ENCODE results near the gene BCL2.
"Not testable (repeated sequence)": the region's sequence is repeated elsewhere in the genome, so short reads cannot be mapped to it uniquely, and the experiment has no call there.

BCL2 gene

DNA sequence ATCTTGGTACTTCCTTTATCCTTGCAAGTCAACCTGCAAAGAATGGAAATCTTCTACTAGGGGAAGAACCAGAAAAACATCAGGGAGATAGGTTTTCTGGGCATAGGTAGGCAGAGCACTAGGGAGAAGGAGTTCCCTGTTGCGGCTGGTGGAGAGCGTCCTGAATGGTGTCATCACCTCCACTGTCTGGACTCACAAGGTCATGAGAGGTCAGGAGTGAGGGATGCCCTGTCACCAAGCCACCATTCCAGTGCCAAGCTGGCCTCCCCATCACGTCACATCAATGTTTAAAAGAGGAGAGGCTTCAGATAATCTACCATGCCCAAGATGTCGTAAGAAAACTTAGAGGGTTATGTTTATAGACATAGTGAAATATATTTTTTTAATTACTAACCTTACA is 72.1 kb downstream of the BCL2 start:
- FAIRE-seq (no peak), DNase-seq (ENCODE audit: insufficient read length) (no peak)
- no peak for TF ChIP-seq POLR2AphosphoS5 (IDR thresholded peaks at IDR 0.05; ENCODE audit: low read depth, low read length)
- no peak for TF ChIP-seq POLR2A (IDR thresholded peaks at IDR 0.05; ENCODE audit: low read depth, low read length)
- no peak for TF ChIP-seq TAF1 (IDR thresholded peaks at IDR 0.05; ENCODE audit: borderline replicate concordance, low read depth, low read length)

DNA sequence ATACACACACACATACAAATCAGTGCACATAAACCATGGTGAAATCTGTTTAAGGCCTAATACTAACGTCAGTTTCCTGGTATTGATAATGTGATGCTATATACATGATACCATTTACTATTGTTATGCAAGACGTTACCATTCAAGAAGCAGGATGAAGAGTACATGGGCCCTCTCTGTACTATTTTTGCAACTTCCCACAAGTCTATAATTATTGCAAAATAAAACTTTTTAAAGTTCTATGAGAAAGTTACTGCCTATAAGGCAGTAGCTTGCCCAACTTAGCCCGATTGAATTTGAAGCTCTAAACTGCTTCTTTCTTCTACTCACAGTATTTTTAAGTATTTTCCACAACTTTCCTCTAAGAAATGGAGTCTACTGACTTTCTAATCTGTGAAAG is 74.0 kb downstream of the BCL2 start:
- TF ChIP-seq POLR2A (IDR thresholded peaks at IDR 0.05; ENCODE audit: low read depth, low read length), result no peak
- no peak for FAIRE-seq
- DNase-seq (ENCODE audit: insufficient read length), result no peak

- TF ChIP-seq POLR2AphosphoS5 (IDR thresholded peaks at IDR 0.05; ENCODE audit: low read depth, low read length) (no peak), TAF1 (IDR thresholded peaks at IDR 0.05; ENCODE audit: borderline replicate concordance, low read depth, low read length) (no peak), POLR2A (IDR thresholded peaks at IDR 0.05; ENCODE audit: low read depth, low read length) (no peak)
- DNase-seq (ENCODE audit: insufficient read length) (no peak), FAIRE-seq (no peak)
Measured at GRCh38 chr18:63244607-63245006, 75.0 kb downstream of the BCL2 start.

DNA sequence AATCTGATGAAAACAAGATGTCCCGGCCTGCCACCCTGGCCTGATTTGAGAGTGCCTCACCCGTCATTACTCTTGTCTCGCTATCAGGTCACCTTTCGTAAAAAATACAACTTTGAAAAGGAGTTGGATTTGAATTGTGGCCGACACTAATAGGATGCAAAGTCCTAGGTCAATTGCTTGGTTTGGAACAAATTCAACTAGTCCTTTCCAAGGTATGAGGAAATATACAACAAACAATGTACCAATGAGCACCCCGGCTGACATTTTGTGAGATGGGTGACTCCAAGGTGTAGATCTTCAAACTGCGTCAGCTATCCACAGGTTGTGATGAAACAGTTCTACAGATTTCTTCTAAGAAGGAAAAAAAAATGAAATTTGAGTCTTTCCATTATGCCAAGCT is 77.8 kb downstream of the BCL2 start:
- DNase-seq (ENCODE audit: insufficient read length) (no peak), FAIRE-seq (no peak)
- TF ChIP-seq POLR2A (IDR thresholded peaks at IDR 0.05; ENCODE audit: low read depth, low read length) (no peak), POLR2AphosphoS5 (IDR thresholded peaks at IDR 0.05; ENCODE audit: low read depth, low read length) (no peak), TAF1 (IDR thresholded peaks at IDR 0.05; ENCODE audit: borderline replicate concordance, low read depth, low read length) (no peak)

GRCh38 chr18:63241317-63241712 is 78.3 kb downstream of the BCL2 start:
- TF ChIP-seq POLR2AphosphoS5 (IDR thresholded peaks at IDR 0.05; ENCODE audit: low read depth, low read length) (no peak), TAF1 (IDR thresholded peaks at IDR 0.05; ENCODE audit: borderline replicate concordance, low read depth, low read length) (no peak), POLR2A (IDR thresholded peaks at IDR 0.05; ENCODE audit: low read depth, low read length) (no peak)
- no peak for DNase-seq (ENCODE audit: insufficient read length)
- no peak for FAIRE-seq

DNA sequence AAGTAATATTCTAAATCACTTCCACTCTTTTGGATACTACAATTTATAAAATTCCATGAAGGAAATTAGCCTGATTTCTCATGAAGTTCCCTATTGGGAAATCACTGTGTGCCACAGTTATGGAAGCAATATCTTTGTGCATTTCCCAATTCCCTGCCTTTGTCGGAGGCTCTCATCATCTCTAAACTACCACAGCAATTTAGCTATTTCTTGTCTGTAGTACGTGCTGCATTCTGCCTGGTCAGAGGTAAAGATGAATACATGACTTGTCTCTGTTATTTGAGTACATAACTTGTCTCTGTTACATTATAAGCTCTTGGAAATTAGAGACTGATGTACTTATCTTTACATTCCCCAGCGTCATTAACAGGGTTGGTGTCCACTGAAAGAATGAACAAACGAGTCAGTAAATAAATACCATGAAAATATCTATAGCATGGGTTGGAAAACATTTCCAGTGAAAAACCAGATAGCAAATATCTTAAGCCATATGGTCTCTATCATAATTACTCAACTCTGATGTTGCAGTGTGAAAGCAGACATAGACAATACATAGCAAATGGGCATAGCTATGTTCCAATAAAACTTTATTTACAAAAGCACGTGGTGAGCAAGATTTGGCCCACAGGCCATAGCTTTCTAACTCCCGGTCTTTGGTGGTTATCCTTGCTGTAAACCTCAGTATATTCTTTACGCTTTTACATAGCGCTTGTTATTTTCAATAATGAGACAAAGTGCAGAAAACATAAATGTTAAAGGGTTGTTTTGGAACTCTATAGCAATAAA is 78.8 kb downstream of the BCL2 start:
- DNase-seq (ENCODE audit: insufficient read length), result no peak
- TF ChIP-seq POLR2AphosphoS5 (IDR thresholded peaks at IDR 0.05; ENCODE audit: low read depth, low read length) (no peak), TAF1 (IDR thresholded peaks at IDR 0.05; ENCODE audit: borderline replicate concordance, low read depth, low read length) (no peak), POLR2A (IDR thresholded peaks at IDR 0.05; ENCODE audit: low read depth, low read length) (no peak)
- FAIRE-seq, result no peak

DNA sequence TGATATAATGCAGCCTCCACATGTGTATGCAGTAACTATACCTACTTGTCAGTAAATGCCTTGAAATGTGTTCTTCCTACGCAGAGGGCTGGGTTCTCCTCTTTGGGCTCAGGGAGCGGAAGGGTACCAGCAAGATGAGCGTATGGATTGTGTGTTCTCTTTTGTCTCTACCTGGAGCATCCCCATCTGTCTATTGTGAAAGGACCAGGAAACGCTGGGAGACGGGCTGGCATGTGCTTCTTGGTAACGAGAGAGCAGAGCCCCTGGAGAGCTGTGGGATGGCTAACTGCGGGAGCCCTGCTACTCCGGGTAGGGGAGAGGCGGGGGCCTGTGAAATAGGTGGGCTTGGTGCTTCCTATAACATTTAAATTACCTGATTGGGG is 80.9 kb downstream of the BCL2 start:
- FAIRE-seq (no peak), DNase-seq (ENCODE audit: insufficient read length) (no peak)
- TF ChIP-seq POLR2A (IDR thresholded peaks at IDR 0.05; ENCODE audit: low read depth, low read length) (no peak), POLR2AphosphoS5 (IDR thresholded peaks at IDR 0.05; ENCODE audit: low read depth, low read length) (no peak), TAF1 (IDR thresholded peaks at IDR 0.05; ENCODE audit: borderline replicate concordance, low read depth, low read length) (no peak)

DNA sequence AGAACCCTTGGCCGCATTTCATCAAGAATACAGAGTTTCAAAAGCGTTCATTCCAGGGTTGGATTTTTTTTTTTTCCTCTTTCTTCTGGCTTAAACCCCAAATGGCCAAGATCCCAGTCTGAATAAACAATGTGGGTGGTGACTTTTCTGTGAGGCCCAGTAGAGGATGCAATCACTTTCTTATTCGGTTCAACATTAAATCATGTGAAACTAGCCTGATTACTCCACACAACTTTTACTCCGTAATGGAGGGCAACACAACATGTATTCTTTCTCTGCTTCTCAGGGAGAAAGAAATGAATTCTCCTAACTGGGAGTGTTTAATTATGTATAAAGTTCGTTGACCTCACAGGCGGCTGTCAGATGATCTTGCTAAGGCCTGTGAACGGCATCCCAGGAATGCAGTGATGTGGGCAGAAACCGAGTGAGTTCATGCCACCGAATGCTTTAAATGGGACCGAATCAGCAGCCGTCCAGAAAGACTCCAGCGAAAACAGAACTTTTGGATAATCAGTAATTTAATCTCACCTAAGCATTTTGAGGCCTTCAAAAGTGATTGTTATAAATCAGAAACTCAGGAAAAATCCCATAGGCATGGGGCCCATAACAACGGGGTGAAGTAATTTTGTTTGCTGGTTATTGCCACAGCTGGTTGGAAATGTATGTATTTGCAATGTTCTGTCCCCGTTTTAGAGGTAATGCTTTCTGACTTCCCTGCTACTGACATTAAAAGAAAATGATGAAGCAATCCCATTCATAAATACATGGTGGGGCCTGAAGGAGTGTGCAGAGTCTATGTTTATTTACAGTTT is 81.5 kb downstream of the BCL2 start:
- FAIRE-seq, result no peak
- TF ChIP-seq POLR2AphosphoS5 (IDR thresholded peaks at IDR 0.05; ENCODE audit: low read depth, low read length) (no peak), TAF1 (IDR thresholded peaks at IDR 0.05; ENCODE audit: borderline replicate concordance, low read depth, low read length) (no peak), POLR2A (IDR thresholded peaks at IDR 0.05; ENCODE audit: low read depth, low read length) (no peak)
- DNase-seq (ENCODE audit: insufficient read length), result no peak

DNA sequence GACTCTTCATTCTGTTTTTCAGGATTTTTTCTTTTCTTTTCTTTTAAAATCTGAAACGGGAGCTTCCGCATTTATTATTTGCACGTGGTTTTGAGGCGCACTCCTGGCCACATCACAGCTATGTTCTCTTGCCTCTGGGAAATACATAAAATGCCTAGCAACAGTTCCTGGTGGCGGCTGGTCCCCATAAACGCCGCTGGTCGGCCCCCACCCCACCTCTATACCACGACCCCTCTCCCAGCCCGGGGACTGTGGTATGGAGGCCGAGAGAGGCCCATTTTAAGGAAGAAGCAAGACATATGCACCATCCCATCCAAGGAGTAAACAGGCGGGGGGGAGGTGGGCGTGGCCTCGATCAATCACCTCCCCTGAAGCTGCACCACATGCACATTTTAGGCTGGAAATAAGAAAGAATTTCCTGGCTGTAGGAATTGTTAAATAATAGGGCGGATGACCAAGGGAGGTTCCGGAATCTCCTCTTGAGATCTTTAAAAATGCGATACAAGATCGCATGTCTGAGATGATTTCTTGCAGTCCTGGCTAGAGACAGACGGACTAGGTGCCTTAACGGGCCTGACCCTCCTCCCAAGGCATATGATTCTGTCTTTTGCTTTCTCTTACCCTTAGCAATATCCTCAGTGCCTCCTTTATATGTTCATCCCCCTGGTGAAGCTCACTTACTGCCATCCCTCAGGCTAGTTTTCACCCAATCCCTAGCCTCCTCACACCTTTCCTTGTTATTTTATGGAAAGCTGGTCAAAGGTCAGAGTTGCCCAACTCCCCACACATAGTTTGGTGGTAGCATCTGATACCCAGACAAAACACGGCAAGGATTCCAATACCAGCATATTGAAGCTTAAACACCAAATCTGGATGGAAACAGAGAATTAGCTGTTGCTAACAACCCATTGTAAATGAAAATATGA is 82.4 kb downstream of the BCL2 start:
- no peak for DNase-seq (ENCODE audit: insufficient read length)
- TF ChIP-seq POLR2AphosphoS5 (IDR thresholded peaks at IDR 0.05; ENCODE audit: low read depth, low read length) (no peak), TAF1 (IDR thresholded peaks at IDR 0.05; ENCODE audit: borderline replicate concordance, low read depth, low read length) (no peak), POLR2A (IDR thresholded peaks at IDR 0.05; ENCODE audit: low read depth, low read length) (no peak)
- FAIRE-seq, result peak; percentile 14

- no peak for TF ChIP-seq POLR2AphosphoS5 (IDR thresholded peaks at IDR 0.05; ENCODE audit: low read depth, low read length)
- TF ChIP-seq POLR2A (IDR thresholded peaks at IDR 0.05; ENCODE audit: low read depth, low read length), result no peak
- TF ChIP-seq TAF1 (IDR thresholded peaks at IDR 0.05; ENCODE audit: borderline replicate concordance, low read depth, low read length), result no peak
- DNase-seq (ENCODE audit: insufficient read length) (no peak), FAIRE-seq (no peak)
Measured at GRCh38 chr18:63236406-63236805, 83.2 kb downstream of the BCL2 start.

GRCh38 chr18:63235920-63236319 is 83.6 kb downstream of the BCL2 start:
- not testable (repeated sequence) for FAIRE-seq; DNase-seq (ENCODE audit: insufficient read length)

Measured in GM12892 (cell line).